Ovary (tissue), 3 donors: ENCODE data around the gene PPP1R13B.

Experiments
- EP300 ChIP-seq: sonication (generic); formaldehyde crosslinking; IDR thresholded peaks from one replicate; pipeline ENCODE4 v1.6.1; 2017; ENCODE audit warnings: antibody characterized with exemption
- TF ChIP-seq, protein P1 (sequence below), 3 donors: fragments of 450-650 bp in 2 of 3; fragments of 200-600 bp in 1 of 3; IDR thresholded peaks; one replicate each; pipeline versions ENCODE4 v1.5.1 to v1.8.0; 2016 to 2022; ENCODE audit warnings: antibody characterized with exemption in 3 of 3, mild to moderate bottlenecking in 1 of 3
- donor health status: DM: no; HTN: no; CAD: no.

DNA sequence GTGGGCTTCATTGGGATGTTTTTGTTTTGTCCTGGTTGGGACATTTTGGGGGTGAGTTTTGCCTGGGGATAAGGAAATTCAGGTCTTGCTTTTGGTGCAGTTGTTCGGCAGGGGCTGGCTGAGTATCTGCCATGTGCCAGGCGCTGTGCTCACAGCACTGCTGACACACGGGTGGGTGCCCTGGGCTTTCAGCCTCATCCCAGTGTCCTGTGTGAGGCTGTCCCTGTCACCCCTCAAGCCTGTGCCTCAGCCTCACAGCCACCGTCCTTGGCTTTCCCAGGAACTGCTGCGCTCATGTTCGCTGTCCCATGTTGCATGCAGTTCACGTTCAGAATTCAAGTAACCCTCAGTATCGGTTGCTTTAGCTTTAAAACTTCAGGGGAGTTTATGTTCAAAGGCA, 157.0 kb downstream of the PPP1R13B start:
- TF ChIP-seq, protein P1, sequence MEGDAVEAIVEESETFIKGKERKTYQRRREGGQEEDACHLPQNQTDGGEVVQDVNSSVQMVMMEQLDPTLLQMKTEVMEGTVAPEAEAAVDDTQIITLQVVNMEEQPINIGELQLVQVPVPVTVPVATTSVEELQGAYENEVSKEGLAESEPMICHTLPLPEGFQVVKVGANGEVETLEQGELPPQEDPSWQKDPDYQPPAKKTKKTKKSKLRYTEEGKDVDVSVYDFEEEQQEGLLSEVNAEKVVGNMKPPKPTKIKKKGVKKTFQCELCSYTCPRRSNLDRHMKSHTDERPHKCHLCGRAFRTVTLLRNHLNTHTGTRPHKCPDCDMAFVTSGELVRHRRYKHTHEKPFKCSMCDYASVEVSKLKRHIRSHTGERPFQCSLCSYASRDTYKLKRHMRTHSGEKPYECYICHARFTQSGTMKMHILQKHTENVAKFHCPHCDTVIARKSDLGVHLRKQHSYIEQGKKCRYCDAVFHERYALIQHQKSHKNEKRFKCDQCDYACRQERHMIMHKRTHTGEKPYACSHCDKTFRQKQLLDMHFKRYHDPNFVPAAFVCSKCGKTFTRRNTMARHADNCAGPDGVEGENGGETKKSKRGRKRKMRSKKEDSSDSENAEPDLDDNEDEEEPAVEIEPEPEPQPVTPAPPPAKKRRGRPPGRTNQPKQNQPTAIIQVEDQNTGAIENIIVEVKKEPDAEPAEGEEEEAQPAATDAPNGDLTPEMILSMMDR (IDR thresholded peaks at IDR 0.05) = no peak
- TF ChIP-seq EP300 = no peak
